ENCODE measurements around the gene CNNM4. TPM values are rescaled to one million over a fixed set of nuclear protein-coding genes. Genes with fewer than 3 reads are reported as not detected.

The CNNM4 gene
- total RNA-seq, 1 experiment from 2014 or later: 5.6 TPM

- no peaks in the 10 kb centered on the region for H3K4me1 ChIP-seq (ENCODE audit: low read length)
- no peak for DNase-seq
- no peaks in the 10 kb centered on the region for H4K20me1 ChIP-seq (ENCODE audit: insufficient read depth, low read depth, low read length)
- H3K27ac ChIP-seq (ENCODE audit: low read length): no peak overlapping the region
- no peaks in the 10 kb centered on the region for H3K9me3 ChIP-seq (ENCODE audit: low read length)
- no peak overlapping the region for H3K4me3 ChIP-seq (ENCODE audit: low read length)
- H3K9ac ChIP-seq (ENCODE audit: low read length): no peak overlapping the region
- no peaks in the 10 kb centered on the region for H3K79me2 ChIP-seq (ENCODE audit: low read length)
- H2AFZ ChIP-seq (ENCODE audit: low read length): no peak overlapping the region
- H3K4me2 ChIP-seq (ENCODE audit: low read depth, low read length, poor library complexity, severe bottlenecking): no peak overlapping the region
- no peaks in the 10 kb centered on the region for H3K27me3 ChIP-seq (ENCODE audit: low read length)
- H3K9me2 ChIP-seq (replicated peaks; ENCODE audit: insufficient read depth, low read length): no peaks in the 10 kb centered on the region
- no peaks in the 10 kb centered on the region for H3K36me3 ChIP-seq (ENCODE audit: insufficient read depth, low read length)
These were observed 6.9 kb upstream of the CNNM4 start for GRCh38 chr2:96753661-96754282.

- Histone ChIP-seq H3K79me2 (ENCODE audit: low read length) (no peaks in the 10 kb centered on the region), H3K9ac (ENCODE audit: low read length) (no peak overlapping the region), H3K4me3 (ENCODE audit: low read length) (no peak overlapping the region), H3K27ac (ENCODE audit: low read length) (no peak overlapping the region), H3K36me3 (ENCODE audit: insufficient read depth, low read length) (no peaks in the 10 kb centered on the region), H3K9me3 (ENCODE audit: low read length) (no peaks in the 10 kb centered on the region), H3K9me2 (replicated peaks; ENCODE audit: insufficient read depth, low read length) (no peaks in the 10 kb centered on the region), H2AFZ (ENCODE audit: low read length) (no peak overlapping the region), H4K20me1 (ENCODE audit: insufficient read depth, low read depth, low read length) (no peaks in the 10 kb centered on the region), H3K27me3 (ENCODE audit: low read length) (no peaks in the 10 kb centered on the region), H3K4me1 (ENCODE audit: low read length) (no peaks in the 10 kb centered on the region), H3K4me2 (ENCODE audit: low read depth, low read length, poor library complexity, severe bottlenecking) (no peak overlapping the region)
- no peak for DNase-seq
These were observed 6.4 kb upstream of the CNNM4 start for GRCh38 chr2:96754317-96754716.

DNA sequence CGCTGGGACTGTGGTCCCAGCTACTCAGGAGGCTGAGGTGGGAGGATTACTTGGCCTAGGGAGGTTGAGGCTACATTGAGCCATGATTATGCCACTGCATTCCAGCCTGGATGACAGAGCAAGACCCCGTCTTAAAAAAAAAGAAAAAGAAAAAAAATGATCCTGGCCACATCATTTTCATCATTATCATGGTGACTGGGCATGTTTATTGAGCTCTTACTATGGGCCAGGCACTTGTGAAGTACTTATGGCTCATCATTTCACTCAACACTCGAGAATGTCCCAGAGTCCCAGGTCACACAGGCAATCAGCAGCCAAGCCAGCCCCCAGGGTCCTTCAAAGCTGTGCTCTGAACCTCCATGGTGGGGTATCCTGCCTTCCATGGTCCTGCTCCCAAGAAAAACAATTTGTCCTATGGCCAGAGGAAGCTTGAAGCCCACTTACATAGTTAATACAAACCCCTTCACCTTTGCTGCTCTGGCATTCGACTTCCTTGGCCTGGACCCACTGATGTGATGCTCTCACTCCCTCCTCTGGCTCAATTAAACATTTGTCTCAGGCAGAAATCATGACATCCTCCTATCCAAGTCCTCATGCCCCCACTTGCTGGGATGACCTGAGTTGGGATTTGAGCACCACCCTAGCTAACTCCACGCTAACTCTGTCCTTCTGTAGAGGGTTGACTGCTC is 3.8 kb upstream of the CNNM4 start:
- Histone ChIP-seq H2AFZ (ENCODE audit: low read length) (no peak overlapping the region), H3K4me2 (ENCODE audit: low read depth, low read length, poor library complexity, severe bottlenecking) (no peak overlapping the region), H3K4me3 (ENCODE audit: low read length) (no peak overlapping the region), H4K20me1 (ENCODE audit: insufficient read depth, low read depth, low read length) (peaks cover 5% of the 10 kb centered on the region; the same call in 1 of the 2 replicates), H3K27ac (ENCODE audit: low read length) (no peak overlapping the region), H3K36me3 (ENCODE audit: insufficient read depth, low read length) (no peaks in the 10 kb centered on the region), H3K9ac (ENCODE audit: low read length) (no peak overlapping the region), H3K9me3 (ENCODE audit: low read length) (no peaks in the 10 kb centered on the region), H3K79me2 (ENCODE audit: low read length) (peaks cover 7% of the 10 kb centered on the region; the same call in 1 of the 2 replicates), H3K27me3 (ENCODE audit: low read length) (no peaks in the 10 kb centered on the region), H3K4me1 (ENCODE audit: low read length) (peaks cover 20% of the 10 kb centered on the region), H3K9me2 (replicated peaks; ENCODE audit: insufficient read depth, low read length) (no peaks in the 10 kb centered on the region)
- DNase-seq: no peak

DNA sequence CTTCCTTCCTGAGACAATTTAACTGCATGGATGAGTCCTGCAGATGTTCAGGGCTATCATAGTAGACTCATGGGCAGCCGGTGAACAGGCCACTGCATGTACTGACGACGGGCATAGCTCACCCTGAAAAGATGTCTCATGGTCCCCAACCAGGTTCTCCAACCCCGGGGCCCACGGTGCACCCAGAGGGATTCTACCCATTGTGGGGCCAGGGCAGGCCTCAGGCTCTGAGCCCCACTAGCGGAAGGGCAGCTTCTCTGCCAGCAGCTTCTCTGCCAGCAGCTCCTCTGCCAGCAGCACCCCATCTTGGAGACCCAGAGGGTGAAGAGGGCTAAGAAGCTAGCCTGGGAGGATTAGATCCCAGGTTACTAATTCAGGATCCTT is 3.2 kb upstream of the CNNM4 start:
- Histone ChIP-seq H3K4me3 (ENCODE audit: low read length) (no peak overlapping the region), H3K9me3 (ENCODE audit: low read length) (no peaks in the 10 kb centered on the region), H3K9me2 (replicated peaks; ENCODE audit: insufficient read depth, low read length) (no peaks in the 10 kb centered on the region), H3K4me1 (ENCODE audit: low read length) (peaks cover 26% of the 10 kb centered on the region), H3K9ac (ENCODE audit: low read length) (no peak overlapping the region), H4K20me1 (ENCODE audit: insufficient read depth, low read depth, low read length) (peaks cover 7% of the 10 kb centered on the region; the same call in 1 of the 2 replicates), H3K27me3 (ENCODE audit: low read length) (no peaks in the 10 kb centered on the region), H2AFZ (ENCODE audit: low read length) (no peak overlapping the region), H3K36me3 (ENCODE audit: insufficient read depth, low read length) (no peaks in the 10 kb centered on the region), H3K27ac (ENCODE audit: low read length) (no peak overlapping the region), H3K4me2 (ENCODE audit: low read depth, low read length, poor library complexity, severe bottlenecking) (no peak overlapping the region), H3K79me2 (ENCODE audit: low read length) (peaks cover 9% of the 10 kb centered on the region; the same call in 1 of the 2 replicates)
- DNase-seq: no peak

- Histone ChIP-seq H3K27me3 (ENCODE audit: low read length) (no peaks in the 10 kb centered on the region), H3K9ac (ENCODE audit: low read length) (no peak overlapping the region), H3K9me3 (ENCODE audit: low read length) (no peaks in the 10 kb centered on the region), H3K27ac (ENCODE audit: low read length) (no peak overlapping the region), H3K79me2 (ENCODE audit: low read length) (peaks cover 20% of the 10 kb centered on the region), H3K9me2 (replicated peaks; ENCODE audit: insufficient read depth, low read length) (no peaks in the 10 kb centered on the region), H4K20me1 (ENCODE audit: insufficient read depth, low read depth, low read length) (peaks cover 7% of the 10 kb centered on the region; the same call in 1 of the 2 replicates), H3K36me3 (ENCODE audit: insufficient read depth, low read length) (no peaks in the 10 kb centered on the region), H3K4me1 (ENCODE audit: low read length) (peaks cover 41% of the 10 kb centered on the region), H2AFZ (ENCODE audit: low read length) (peak overlapping the region; percentile 56; the same call in 1 of the 2 replicates), H3K4me3 (ENCODE audit: low read length) (no peak overlapping the region), H3K4me2 (ENCODE audit: low read depth, low read length, poor library complexity, severe bottlenecking) (no peak overlapping the region)
- no peak for DNase-seq
These were observed 1.7 kb upstream of the CNNM4 start for GRCh38 chr2:96758987-96759386.

- Histone ChIP-seq H3K79me2 (ENCODE audit: low read length) (peaks cover 25% of the 10 kb centered on the region), H3K27ac (ENCODE audit: low read length) (no peak overlapping the region), H3K9me3 (ENCODE audit: low read length) (no peaks in the 10 kb centered on the region), H3K27me3 (ENCODE audit: low read length) (no peaks in the 10 kb centered on the region), H3K9ac (ENCODE audit: low read length) (no peak overlapping the region), H4K20me1 (ENCODE audit: insufficient read depth, low read depth, low read length) (peaks cover 7% of the 10 kb centered on the region; the same call in 1 of the 2 replicates), H3K36me3 (ENCODE audit: insufficient read depth, low read length) (no peaks in the 10 kb centered on the region), H3K4me3 (ENCODE audit: low read length) (peak overlapping the region; percentile 59), H3K4me2 (ENCODE audit: low read depth, low read length, poor library complexity, severe bottlenecking) (peak overlapping the region; percentile 78), H3K9me2 (replicated peaks; ENCODE audit: insufficient read depth, low read length) (no peaks in the 10 kb centered on the region), H2AFZ (ENCODE audit: low read length) (peak overlapping the region; percentile 56; the same call in 1 of the 2 replicates), H3K4me1 (ENCODE audit: low read length) (peaks cover 47% of the 10 kb centered on the region)
- DNase-seq: no peak
These were observed 1.2 kb upstream of the CNNM4 start for GRCh38 chr2:96759548-96759947.

- H3K36me3 ChIP-seq (ENCODE audit: insufficient read depth, low read length): no peaks in the 10 kb centered on the region
- H3K9me2 ChIP-seq (replicated peaks; ENCODE audit: insufficient read depth, low read length): no peaks in the 10 kb centered on the region
- peak overlapping the region; percentile 80 for H3K4me2 ChIP-seq (ENCODE audit: low read depth, low read length, poor library complexity, severe bottlenecking)
- DNase-seq: no peak
- H4K20me1 ChIP-seq (ENCODE audit: insufficient read depth, low read depth, low read length): peaks cover 7% of the 10 kb centered on the region; the same call in 1 of the 2 replicates
- H3K9me3 ChIP-seq (ENCODE audit: low read length): no peaks in the 10 kb centered on the region
- H3K4me1 ChIP-seq (ENCODE audit: low read length): peaks cover 48% of the 10 kb centered on the region
- H3K27me3 ChIP-seq (ENCODE audit: low read length): no peaks in the 10 kb centered on the region
- H3K27ac ChIP-seq (ENCODE audit: low read length): no peak overlapping the region
- peak overlapping the region; percentile 72 for H3K4me3 ChIP-seq (ENCODE audit: low read length)
- peaks cover 35% of the 10 kb centered on the region for H3K79me2 ChIP-seq (ENCODE audit: low read length)
- H2AFZ ChIP-seq (ENCODE audit: low read length): no peak overlapping the region
- H3K9ac ChIP-seq (ENCODE audit: low read length): peak overlapping the region; percentile 71
These were observed 507 bp downstream of the CNNM4 start for GRCh38 chr2:96760986-96761832.

Data from Karpas-422 (cell line).